BLaER1 (cell line): ENCODE data around the gene GABARAPL2.

Experiments
- H3K27ac ChIP-seq: shearing (Covaris generic); formaldehyde crosslinking; 2 replicates; pipeline ENCODE4 v1.8.1; 2022
- H3K27me3 ChIP-seq: shearing (Covaris generic); formaldehyde crosslinking; 2 replicates; pipeline ENCODE4 v1.8.1; 2022
- H3K36me3 ChIP-seq: shearing (Covaris generic); formaldehyde crosslinking; 2 replicates; pipeline ENCODE4 v1.8.1; 2022
- H3K4me1 ChIP-seq: shearing (Covaris generic); formaldehyde crosslinking; 2 replicates; pipeline ENCODE4 v1.8.1; 2022
- H3K4me2 ChIP-seq: shearing (Covaris generic); formaldehyde crosslinking; 2 replicates; pipeline ENCODE4 v1.8.1; 2022
- H3K4me3 ChIP-seq: shearing (Covaris generic); formaldehyde crosslinking; 2 replicates; pipeline ENCODE4 v1.8.1; 2022
- H3K9ac ChIP-seq: shearing (Covaris generic); formaldehyde crosslinking; 2 replicates; pipeline ENCODE4 v1.8.1; 2022
- H3K9me3 ChIP-seq: shearing (Covaris generic); formaldehyde crosslinking; 2 replicates; pipeline ENCODE4 v1.8.1; 2022
- H4K20me1 ChIP-seq: shearing (Covaris generic); formaldehyde crosslinking; 2 replicates; pipeline ENCODE4 v1.8.1; 2022
- Cebpa-rat ChIP-seq: shearing (Covaris generic); IDR thresholded peaks from 2 replicates; pipeline ENCODE4 v1.8.1; 2022

The GABARAPL2 gene, protein sequence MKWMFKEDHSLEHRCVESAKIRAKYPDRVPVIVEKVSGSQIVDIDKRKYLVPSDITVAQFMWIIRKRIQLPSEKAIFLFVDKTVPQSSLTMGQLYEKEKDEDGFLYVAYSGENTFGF

DNA sequence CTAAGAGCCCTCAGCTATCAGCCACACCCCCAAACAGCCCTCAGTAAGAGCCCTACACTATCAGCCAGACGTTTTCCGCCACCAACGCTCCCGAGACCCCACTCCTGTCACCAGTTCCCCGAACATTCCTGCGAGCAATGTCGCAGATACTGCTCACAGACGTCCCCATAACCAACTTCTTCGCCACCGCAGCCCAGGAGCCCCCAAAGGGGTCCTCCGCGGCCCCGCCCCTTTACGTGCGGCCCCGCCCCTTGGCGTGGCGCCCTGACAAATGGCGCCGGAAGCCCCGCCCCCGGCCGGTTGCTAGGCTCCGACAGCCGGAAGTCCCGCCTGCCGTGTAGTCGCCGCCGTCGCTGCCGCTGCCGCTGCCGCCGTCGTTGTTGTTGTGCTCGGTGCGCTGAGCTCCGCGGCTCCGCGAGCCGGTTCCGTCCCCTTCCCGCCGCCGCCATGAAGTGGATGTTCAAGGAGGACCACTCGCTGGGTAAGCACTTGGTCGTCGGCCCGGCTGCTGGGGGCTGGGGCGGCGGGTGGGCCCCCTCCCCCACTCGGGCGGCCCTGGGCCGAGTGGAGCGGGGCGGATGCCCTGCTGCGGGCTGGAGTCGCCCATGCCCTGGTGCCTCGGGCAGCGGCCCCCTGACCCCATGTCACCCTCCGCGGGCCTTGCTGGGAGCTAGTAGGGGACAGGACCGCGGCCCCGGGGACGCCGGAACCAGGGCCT, at the start of gene GABARAPL2:
GABARAPL2 (plus strand) TSS at position 340 of the 718 bp plus-strand sequence; CDS start at position 448, 108 bp downstream.
- peaks cover 49% of the 10 kb centered on the region for H4K20me1 ChIP-seq
- peaks cover 55% of the 10 kb centered on the region for H3K4me1 ChIP-seq
- peak within 1 kb of the TSS; percentile 87 for H3K9ac ChIP-seq
- H3K4me2 ChIP-seq = peak within 1 kb of the TSS; percentile 99
- peak within 1 kb of the TSS; percentile 94 for H3K4me3 ChIP-seq
- no peaks in the 10 kb centered on the region for H3K27me3 ChIP-seq
- peaks cover 38% of the 10 kb centered on the region for H3K36me3 ChIP-seq
- H3K27ac ChIP-seq = peak within 1 kb of the TSS; percentile 75
- TF ChIP-seq Cebpa-rat = no peak
- no peaks in the 10 kb centered on the region for H3K9me3 ChIP-seq

DNA sequence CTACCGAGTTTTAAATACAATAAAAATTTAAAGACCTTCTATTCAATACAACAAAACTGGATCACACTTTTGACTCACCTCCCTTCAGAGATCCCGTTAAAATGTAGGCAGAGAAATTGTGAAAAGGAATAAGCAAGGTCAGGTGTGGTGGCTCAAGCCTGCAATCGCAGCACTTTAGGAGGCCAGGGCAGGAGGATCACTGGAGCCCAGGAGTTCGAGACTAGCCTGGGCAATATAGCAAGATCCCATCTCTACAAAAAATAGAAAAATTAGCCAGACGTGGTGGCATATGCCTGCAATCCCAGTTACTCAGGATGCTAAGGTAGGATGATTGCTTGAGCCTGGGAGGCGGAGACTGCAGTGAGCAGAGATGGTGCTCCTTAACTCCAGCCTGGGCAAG, 47.0 kb upstream of the GABARAPL2 start:
- no peaks in the 10 kb centered on the region for H3K36me3 ChIP-seq
- no peaks in the 10 kb centered on the region for H3K27me3 ChIP-seq
- H3K4me2 ChIP-seq = no peak overlapping the region
- H4K20me1 ChIP-seq = no peaks in the 10 kb centered on the region
- H3K27ac ChIP-seq = no peak overlapping the region
- peaks cover 11% of the 10 kb centered on the region for H3K4me1 ChIP-seq
- no peak overlapping the region for H3K4me3 ChIP-seq
- no peak overlapping the region for H3K9ac ChIP-seq
- H3K9me3 ChIP-seq = peaks cover 5% of the 10 kb centered on the region; the same call in 1 of the 2 replicates
- TF ChIP-seq Cebpa-rat = no peak

DNA sequence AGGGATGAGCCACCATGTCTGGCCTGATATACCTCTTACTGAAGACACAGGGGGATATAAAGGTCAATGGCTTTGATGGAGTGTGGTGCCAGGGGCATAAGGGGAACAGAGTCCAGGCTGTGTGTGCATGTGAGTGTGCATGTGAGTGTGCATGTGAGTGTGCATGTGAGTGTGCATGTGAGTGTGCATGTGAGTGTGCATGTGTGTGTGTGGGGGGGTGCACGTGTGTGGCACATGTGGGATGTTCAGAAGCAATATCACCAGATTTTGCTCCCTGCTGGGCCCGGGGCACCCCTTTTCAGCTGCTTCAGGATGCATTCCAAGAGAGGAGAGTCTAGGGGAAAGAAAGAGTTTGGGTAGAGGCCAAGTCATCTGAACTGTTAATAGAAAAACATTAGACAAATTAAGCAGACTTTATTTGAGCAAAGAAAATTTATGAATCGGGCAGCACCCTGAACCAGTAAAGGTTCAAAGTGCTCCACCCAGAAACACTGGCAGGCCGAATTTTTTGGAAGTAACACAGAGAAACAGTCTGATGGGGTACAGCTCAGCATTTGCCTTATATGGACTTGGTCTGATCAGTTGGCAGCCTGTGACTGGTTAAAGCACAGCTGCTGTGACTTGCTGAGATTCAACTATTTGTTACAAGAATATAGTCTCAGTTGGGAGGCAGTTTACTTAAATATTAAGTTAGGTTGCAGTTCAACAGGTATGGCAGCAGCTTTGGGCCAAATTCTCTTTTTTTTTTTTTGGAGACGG, 40.0 kb upstream of the GABARAPL2 start:
- Histone ChIP-seq H3K36me3 (peaks cover 13% of the 10 kb centered on the region; the same call in 1 of the 2 replicates), H4K20me1 (no peaks in the 10 kb centered on the region), H3K9me3 (peaks cover 15% of the 10 kb centered on the region), H3K27me3 (no peaks in the 10 kb centered on the region), H3K4me2 (no peak overlapping the region), H3K27ac (no peak overlapping the region), H3K4me3 (no peak overlapping the region), H3K4me1 (no peaks in the 10 kb centered on the region), H3K9ac (no peak overlapping the region)
- no peak for TF ChIP-seq Cebpa-rat

DNA sequence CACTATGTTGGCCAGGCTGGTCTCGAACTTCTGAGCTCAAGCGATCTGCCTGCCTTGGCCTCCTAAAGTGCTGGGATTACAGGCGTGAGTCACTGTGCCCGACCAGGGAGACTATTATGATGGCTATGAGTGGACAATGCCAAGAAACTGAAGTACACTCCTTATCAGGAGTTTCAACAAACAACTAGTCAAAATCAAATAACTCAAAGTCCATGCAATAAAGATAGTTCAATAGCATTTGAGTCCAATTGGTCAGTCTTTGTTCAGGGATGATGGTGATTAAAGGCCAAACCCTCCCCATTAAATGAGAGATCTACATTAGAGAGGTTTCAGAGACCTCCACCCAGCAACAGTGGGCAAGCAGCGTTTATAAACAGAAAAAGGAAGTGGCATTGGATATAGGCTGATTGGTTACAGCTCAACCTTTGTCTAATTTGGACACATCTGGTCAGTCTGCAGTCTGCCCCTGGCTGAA, 38.3 kb upstream of the GABARAPL2 start:
- Histone ChIP-seq H4K20me1 (no peaks in the 10 kb centered on the region), H3K27me3 (no peaks in the 10 kb centered on the region), H3K4me3 (no peak overlapping the region), H3K4me2 (no peak overlapping the region), H3K27ac (no peak overlapping the region), H3K9me3 (peaks cover 15% of the 10 kb centered on the region), H3K9ac (no peak overlapping the region), H3K4me1 (no peaks in the 10 kb centered on the region), H3K36me3 (peaks cover 13% of the 10 kb centered on the region; the same call in 1 of the 2 replicates)
- no peak for TF ChIP-seq Cebpa-rat

DNA sequence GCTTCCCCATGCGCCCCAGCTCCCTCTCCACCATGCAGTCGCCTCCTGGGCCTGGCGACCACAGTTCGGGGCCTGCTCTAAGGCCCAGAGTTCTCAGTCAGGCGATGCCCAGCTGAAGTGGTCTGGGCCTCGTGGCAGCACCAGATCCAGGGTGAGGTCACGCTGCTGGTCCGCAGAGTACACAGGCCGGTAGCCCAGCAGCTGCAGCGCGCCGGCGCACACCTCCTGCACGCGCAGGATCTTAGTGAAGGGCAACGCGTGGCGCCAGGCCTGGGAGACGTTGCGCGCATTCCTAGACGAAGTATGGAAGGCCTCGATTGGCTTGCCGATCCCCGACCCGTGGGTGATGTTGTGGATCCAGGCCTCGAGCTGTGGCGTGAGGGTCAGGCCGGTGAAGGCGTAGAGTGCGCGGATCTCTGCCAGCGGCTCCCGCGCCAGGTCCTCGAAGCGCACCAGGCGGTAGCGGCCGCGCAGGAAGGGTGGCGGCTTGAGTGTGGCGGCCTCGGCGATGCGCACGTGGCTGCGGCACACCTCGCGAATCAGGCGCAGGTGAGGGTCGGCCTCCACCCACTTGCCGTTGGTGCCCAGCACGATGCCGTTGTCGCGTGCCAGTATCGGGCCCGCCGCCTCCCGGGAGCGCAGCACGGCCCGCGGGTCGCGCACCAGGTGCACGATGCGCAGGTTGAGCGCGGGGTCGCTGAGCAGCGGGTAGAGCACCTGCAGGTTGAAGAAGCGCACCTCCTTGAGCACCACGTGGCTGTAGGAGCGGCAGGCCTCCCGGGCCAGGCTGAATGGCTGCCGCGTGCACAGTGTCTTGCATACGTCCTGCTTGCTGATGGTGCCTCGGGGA, 36.9 kb upstream of the GABARAPL2 start:
- Histone ChIP-seq H3K4me1 (peaks cover 4% of the 10 kb centered on the region), H3K27ac (no peak overlapping the region), H3K4me2 (no peak overlapping the region), H3K36me3 (peaks cover 13% of the 10 kb centered on the region; the same call in 1 of the 2 replicates), H3K9ac (no peak overlapping the region), H3K27me3 (no peaks in the 10 kb centered on the region), H3K9me3 (peaks cover 15% of the 10 kb centered on the region), H4K20me1 (no peaks in the 10 kb centered on the region), H3K4me3 (no peak overlapping the region)
- no peak for TF ChIP-seq Cebpa-rat

DNA sequence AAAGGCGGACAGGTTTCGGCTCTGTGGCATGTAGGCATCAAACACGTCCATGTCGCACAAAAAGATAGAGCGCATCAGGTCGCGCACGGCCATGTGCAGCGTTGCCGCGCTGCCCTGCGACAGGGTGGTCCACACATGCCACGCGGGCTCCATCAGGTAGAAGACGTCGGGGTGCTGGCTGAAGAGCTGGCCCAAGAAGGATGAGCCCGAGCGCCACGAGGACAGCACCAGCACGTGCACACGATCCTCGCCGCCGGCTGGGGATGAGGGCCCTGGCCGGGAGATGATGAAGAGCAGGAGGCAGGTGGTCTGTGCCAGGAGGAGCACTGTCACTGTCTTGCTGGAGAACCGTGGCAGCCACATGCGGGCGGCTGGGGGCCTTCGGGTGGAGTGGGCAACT, 36.2 kb upstream of the GABARAPL2 start:
- peaks cover 15% of the 10 kb centered on the region for H3K9me3 ChIP-seq
- TF ChIP-seq Cebpa-rat = no peak
- no peak overlapping the region for H3K27ac ChIP-seq
- H4K20me1 ChIP-seq = no peaks in the 10 kb centered on the region
- H3K36me3 ChIP-seq = peaks cover 13% of the 10 kb centered on the region; the same call in 1 of the 2 replicates
- H3K4me3 ChIP-seq = no peak overlapping the region
- H3K27me3 ChIP-seq = no peaks in the 10 kb centered on the region
- H3K9ac ChIP-seq = no peak overlapping the region
- peaks cover 11% of the 10 kb centered on the region for H3K4me1 ChIP-seq
- no peak overlapping the region for H3K4me2 ChIP-seq

DNA sequence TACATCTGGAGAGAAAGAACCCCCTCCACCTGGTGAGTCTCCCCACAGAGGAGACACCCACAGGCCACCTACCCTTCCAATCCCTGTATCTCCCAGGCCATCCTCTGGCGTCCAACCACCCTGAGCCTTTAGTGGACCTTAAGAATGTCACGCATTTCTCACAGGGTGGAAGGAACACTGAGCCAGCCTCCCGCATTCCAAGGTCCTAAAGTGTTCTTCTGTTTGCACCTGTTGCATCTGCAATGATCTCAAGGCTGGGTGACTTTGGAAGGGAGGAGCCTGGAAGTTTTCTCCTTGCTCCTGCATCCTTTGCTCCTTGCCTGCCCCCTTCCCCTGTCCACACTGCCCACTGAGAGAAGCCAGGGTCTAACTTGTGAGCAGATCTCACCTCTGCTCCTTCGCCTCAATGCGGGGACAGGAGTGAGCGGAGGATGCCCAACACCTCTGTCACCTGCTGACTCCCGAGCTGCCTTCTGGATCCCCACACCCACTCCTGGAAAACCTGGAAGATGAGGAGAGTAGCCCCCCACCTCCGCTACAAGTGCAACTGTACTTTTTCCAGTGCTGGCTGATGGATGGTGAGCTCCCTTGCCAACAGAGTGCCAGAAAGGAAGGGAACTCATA, 33.9 kb upstream of the GABARAPL2 start:
- Histone ChIP-seq H3K27ac (no peak overlapping the region), H3K9me3 (peaks cover 15% of the 10 kb centered on the region), H3K9ac (no peak overlapping the region), H3K4me3 (no peak overlapping the region), H3K4me1 (peaks cover 16% of the 10 kb centered on the region), H4K20me1 (no peaks in the 10 kb centered on the region), H3K4me2 (no peak overlapping the region), H3K36me3 (peaks cover 13% of the 10 kb centered on the region; the same call in 1 of the 2 replicates), H3K27me3 (no peaks in the 10 kb centered on the region)
- TF ChIP-seq Cebpa-rat = no peak

DNA sequence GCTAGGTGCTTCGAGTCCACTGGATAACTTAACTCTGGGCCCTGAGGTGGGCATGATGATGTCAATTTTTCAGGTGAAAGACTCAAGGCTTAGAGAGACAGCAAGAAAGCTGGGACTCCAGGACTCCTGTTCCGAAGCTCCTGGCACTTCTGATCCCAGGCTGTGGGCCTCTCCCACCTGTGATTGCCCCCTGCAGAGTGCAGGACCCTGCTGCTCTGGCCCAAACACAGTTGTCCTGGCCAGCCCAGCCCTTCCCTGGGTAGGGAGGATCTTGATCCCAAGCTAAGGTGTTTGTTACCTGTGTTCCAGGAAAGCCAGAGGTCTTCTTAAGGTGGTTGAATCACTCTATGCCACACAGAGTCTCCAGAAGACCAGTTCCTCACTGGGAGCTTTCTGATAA, 33.4 kb upstream of the GABARAPL2 start:
- no peaks in the 10 kb centered on the region for H3K27me3 ChIP-seq
- peaks cover 15% of the 10 kb centered on the region for H3K9me3 ChIP-seq
- no peak overlapping the region for H3K4me3 ChIP-seq
- no peak overlapping the region for H3K27ac ChIP-seq
- no peak for TF ChIP-seq Cebpa-rat
- H3K9ac ChIP-seq = no peak overlapping the region
- no peak overlapping the region for H3K4me2 ChIP-seq
- H3K36me3 ChIP-seq = peaks cover 13% of the 10 kb centered on the region; the same call in 1 of the 2 replicates
- H3K4me1 ChIP-seq = peaks cover 16% of the 10 kb centered on the region
- no peaks in the 10 kb centered on the region for H4K20me1 ChIP-seq
